Central memory CD8-positive, alpha-beta T cell (primary cell): ENCODE results near the gene CNTRL.

Experiments
- ATAC-seq: fragments of 150-1000 bp; cut with Tn5 transposase; replicated peaks from 2 replicates; pipeline ENCODE4 v1.10.0; 2022; ENCODE audit warnings: mild to moderate bottlenecking, moderate FRiP score, moderate number of reproducible peaks; ENCODE audit not compliant: poor library complexity, severe bottlenecking; ENCODE audit errors: extremely low read depth
- DNase-seq, 2 donors: peaks; one replicate each; pipeline ENCODE4 v3.0.0; 2021; ENCODE audit warnings: low spot score in 2 of 2
- H3K27ac Mint-ChIP-seq: one replicate; pipeline ENCODE4 v1.8.0; 2022; ENCODE audit warnings: low read depth, mild to moderate bottlenecking, moderate library complexity, mixed read lengths
- H3K27me3 Mint-ChIP-seq: one replicate; pipeline ENCODE4 v1.8.0; 2022; ENCODE audit warnings: mixed read lengths
- H3K36me3 Mint-ChIP-seq: one replicate; pipeline ENCODE4 v1.8.0; 2022; ENCODE audit warnings: mild to moderate bottlenecking, moderate library complexity, mixed read lengths; ENCODE audit not compliant: insufficient read depth
- H3K4me1 Mint-ChIP-seq: one replicate; pipeline ENCODE4 v1.8.0; 2022; ENCODE audit warnings: mixed read lengths
- H3K4me3 Mint-ChIP-seq: one replicate; pipeline ENCODE4 v1.8.0; 2022; ENCODE audit warnings: mild to moderate bottlenecking, moderate library complexity, mixed read lengths
- H3K9me3 Mint-ChIP-seq: one replicate; pipeline ENCODE4 v1.8.0; 2022; ENCODE audit warnings: mixed read lengths

The CNTRL gene

DNA sequence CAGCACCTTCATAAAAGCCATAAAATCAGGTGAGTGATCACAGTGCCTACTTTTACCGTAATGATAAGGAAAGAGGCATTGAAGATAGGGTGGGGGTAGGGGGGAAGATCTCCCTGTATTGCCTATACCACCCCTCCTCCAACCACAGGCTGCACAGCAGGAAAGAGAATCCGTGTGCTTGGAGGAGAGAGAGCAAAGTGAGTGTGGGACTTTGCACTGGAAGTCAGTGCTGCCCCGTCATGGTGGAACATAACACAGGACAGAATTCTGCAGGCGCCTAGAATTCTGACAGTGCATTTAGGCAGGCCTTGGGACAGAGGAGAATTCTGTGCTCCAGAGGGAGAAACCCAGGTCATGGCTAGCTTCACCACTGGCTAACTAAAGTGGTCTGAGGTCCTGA is 21.2 kb upstream of the CNTRL start:
- ATAC-seq = no peak
- Mint-ChIP-seq H3K27me3 (no peaks in the 10 kb centered on the region), H3K4me1 (no peaks in the 10 kb centered on the region), H3K4me3 (no peak overlapping the region), H3K9me3 (no peaks in the 10 kb centered on the region), H3K36me3 (no peaks in the 10 kb centered on the region), H3K27ac (no peak overlapping the region)
- no peak for DNase-seq

GRCh38 chr9:121055642-121056143 is 19.1 kb upstream of the CNTRL start:
- Mint-ChIP-seq H3K27me3 (no peaks in the 10 kb centered on the region), H3K4me1 (no peaks in the 10 kb centered on the region), H3K27ac (no peak overlapping the region), H3K9me3 (no peaks in the 10 kb centered on the region), H3K36me3 (no peaks in the 10 kb centered on the region), H3K4me3 (no peak overlapping the region)
- DNase-seq = no peak
- ATAC-seq = no peak

- no peaks in the 10 kb centered on the region for H3K9me3 Mint-ChIP-seq
- ATAC-seq (no peak), DNase-seq (no peak)
- peaks cover 7% of the 10 kb centered on the region for H3K4me1 Mint-ChIP-seq
- no peak overlapping the region for H3K27ac Mint-ChIP-seq
- H3K27me3 Mint-ChIP-seq = no peaks in the 10 kb centered on the region
- no peaks in the 10 kb centered on the region for H3K36me3 Mint-ChIP-seq
- H3K4me3 Mint-ChIP-seq = no peak overlapping the region
Observed at GRCh38 chr9:121057821-121058220, 16.9 kb upstream of the CNTRL start.

GRCh38 chr9:121059513-121059912 is 15.2 kb upstream of the CNTRL start:
- H3K27me3 Mint-ChIP-seq = no peaks in the 10 kb centered on the region
- H3K27ac Mint-ChIP-seq = no peak overlapping the region
- no peak for DNase-seq
- peaks cover 13% of the 10 kb centered on the region for H3K4me1 Mint-ChIP-seq
- ATAC-seq = no peak
- no peak overlapping the region for H3K4me3 Mint-ChIP-seq
- H3K36me3 Mint-ChIP-seq = no peaks in the 10 kb centered on the region
- no peaks in the 10 kb centered on the region for H3K9me3 Mint-ChIP-seq

DNA sequence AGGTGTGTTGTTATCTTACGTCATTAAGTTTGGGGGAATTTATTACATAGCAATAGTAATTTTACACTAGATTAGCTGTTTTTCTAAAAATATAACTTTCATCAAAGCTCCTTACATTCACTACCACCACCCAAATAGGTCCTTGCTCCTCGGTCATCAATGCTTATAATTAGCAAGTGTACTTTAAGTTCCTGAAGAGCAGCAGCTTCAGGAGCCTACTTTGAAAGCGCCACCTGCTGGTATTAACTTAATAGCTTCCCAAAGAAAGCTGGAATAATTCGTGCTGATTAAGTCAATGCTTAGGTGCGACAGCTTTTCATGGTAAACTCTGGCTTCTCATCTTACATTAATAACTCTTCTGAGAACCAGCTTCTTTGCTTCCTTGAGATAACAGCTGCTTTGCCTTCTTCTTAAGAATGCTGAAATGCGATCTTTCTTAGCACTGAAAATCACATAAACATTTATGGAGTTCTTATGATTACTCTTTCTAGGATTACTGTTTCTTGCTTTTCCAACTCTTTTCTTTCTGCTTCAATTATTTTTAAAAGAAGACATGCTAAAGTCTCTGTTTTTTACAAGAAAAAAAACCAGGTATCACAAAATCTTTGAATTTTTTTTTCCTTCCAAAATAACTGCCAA is 14.6 kb upstream of the CNTRL start:
- no peaks in the 10 kb centered on the region for H3K36me3 Mint-ChIP-seq
- no peak overlapping the region for H3K27ac Mint-ChIP-seq
- H3K4me1 Mint-ChIP-seq = peaks cover 13% of the 10 kb centered on the region
- DNase-seq (no peak), ATAC-seq (no peak)
- H3K9me3 Mint-ChIP-seq = no peaks in the 10 kb centered on the region
- no peaks in the 10 kb centered on the region for H3K27me3 Mint-ChIP-seq
- no peak overlapping the region for H3K4me3 Mint-ChIP-seq

- H3K36me3 Mint-ChIP-seq = peaks cover 4% of the 10 kb centered on the region
- H3K4me3 Mint-ChIP-seq = no peak overlapping the region
- no peaks in the 10 kb centered on the region for H3K27me3 Mint-ChIP-seq
- H3K27ac Mint-ChIP-seq = no peak overlapping the region
- no peak for ATAC-seq
- H3K9me3 Mint-ChIP-seq = no peaks in the 10 kb centered on the region
- no peak for DNase-seq
- H3K4me1 Mint-ChIP-seq = peaks cover 14% of the 10 kb centered on the region
Observed at GRCh38 chr9:121066850-121067249, 7.9 kb upstream of the CNTRL start.

DNA sequence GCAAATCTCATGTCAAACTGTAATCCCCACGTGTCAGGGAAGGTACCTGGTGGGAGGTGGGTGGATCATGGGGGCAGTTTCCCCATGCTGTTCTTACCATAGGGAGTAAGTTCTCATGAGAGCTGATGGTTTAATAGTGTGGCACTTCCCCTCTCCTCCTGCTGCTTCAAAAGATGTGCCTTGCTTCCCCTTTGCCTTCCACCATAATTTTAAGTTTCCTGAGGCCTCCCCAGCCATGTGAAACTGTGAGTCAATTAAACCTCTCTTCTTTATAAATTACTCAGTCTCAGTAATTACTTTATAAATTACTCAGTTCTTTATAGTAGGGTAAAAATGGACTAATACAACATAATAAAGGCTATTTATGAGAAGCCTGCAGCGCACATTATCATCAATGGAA is 7.1 kb upstream of the CNTRL start:
- ATAC-seq (no peak), DNase-seq (no peak)
- no peaks in the 10 kb centered on the region for H3K27me3 Mint-ChIP-seq
- no peak overlapping the region for H3K4me3 Mint-ChIP-seq
- H3K27ac Mint-ChIP-seq = no peak overlapping the region
- no peaks in the 10 kb centered on the region for H3K9me3 Mint-ChIP-seq
- H3K36me3 Mint-ChIP-seq = peaks cover 8% of the 10 kb centered on the region
- H3K4me1 Mint-ChIP-seq = peaks cover 13% of the 10 kb centered on the region

- H3K9me3 Mint-ChIP-seq = no peaks in the 10 kb centered on the region
- H3K27me3 Mint-ChIP-seq = no peaks in the 10 kb centered on the region
- no peak overlapping the region for H3K27ac Mint-ChIP-seq
- DNase-seq (no peak), ATAC-seq (no peak)
- H3K36me3 Mint-ChIP-seq = peaks cover 14% of the 10 kb centered on the region
- H3K4me1 Mint-ChIP-seq = peaks cover 15% of the 10 kb centered on the region
- no peak overlapping the region for H3K4me3 Mint-ChIP-seq
Observed at GRCh38 chr9:121069396-121069795, 5.4 kb upstream of the CNTRL start.

- no peak for DNase-seq
- peaks cover 27% of the 10 kb centered on the region for H3K36me3 Mint-ChIP-seq
- H3K27me3 Mint-ChIP-seq = no peaks in the 10 kb centered on the region
- peak overlapping the region; percentile 87 for H3K27ac Mint-ChIP-seq
- peaks cover 32% of the 10 kb centered on the region for H3K4me1 Mint-ChIP-seq
- ATAC-seq = no peak
- H3K9me3 Mint-ChIP-seq = no peaks in the 10 kb centered on the region
- peak overlapping the region; percentile 99 for H3K4me3 Mint-ChIP-seq
Observed at GRCh38 chr9:121071370-121071755, 3.4 kb upstream of the CNTRL start.

DNA sequence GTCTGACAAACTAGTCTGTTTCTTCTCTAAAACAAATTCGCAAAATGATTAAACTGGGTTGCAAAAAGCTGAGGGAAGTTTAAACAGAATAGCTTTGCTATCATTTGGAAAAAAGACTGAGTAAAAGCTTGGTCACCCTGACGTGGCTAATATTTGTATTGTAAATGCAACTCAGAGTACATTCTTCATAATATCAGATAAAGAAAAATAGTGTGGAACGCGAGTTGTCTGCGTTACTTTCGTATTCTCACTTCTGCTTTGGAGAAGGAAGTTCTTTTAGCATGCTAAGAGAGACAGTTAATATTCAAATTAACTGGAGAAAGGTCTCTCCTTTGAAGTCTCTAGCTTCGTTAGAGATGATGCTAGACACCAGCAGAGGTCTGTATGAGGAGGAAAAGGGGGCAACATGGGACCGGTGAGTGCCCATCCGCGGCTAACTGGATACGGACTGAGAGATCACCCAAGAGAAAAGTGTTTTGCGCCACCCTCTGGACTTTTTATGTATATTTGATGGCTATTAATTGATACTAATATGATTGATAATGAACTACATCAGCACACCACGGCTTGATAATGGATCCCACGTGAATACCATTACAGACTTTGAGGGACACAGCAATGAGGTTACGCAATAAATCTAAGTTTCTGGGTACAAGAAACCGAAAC is 2.9 kb upstream of the CNTRL start:
- H3K27ac Mint-ChIP-seq = peak overlapping the region; percentile 87
- ATAC-seq (peak; percentile 20), DNase-seq (peak in 1 of 2 donors; percentile 13)
- peak overlapping the region; percentile 99 for H3K4me3 Mint-ChIP-seq
- peaks cover 27% of the 10 kb centered on the region for H3K36me3 Mint-ChIP-seq
- no peaks in the 10 kb centered on the region for H3K9me3 Mint-ChIP-seq
- peaks cover 37% of the 10 kb centered on the region for H3K4me1 Mint-ChIP-seq
- no peaks in the 10 kb centered on the region for H3K27me3 Mint-ChIP-seq

DNA sequence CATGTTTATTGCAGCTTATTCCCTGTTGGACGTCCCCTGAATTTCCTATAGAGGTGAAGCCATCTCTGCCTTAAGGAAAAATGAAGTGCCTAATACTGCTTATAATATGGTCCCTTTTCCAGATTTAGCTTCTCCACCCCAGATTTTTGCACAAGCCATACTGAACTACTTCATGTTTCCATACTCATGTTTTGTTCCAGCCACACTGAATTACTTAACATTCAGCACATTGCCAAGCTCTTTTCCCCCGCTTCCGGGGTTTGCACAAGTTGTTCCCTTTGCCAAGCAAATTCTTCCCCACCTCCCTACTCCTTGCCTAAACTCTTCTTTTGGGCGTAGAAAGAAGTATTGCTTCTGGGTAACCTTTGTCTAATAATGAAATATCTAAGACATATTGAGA is 1.7 kb upstream of the CNTRL start:
- Mint-ChIP-seq H3K27ac (no peak overlapping the region), H3K9me3 (no peaks in the 10 kb centered on the region), H3K4me1 (peaks cover 43% of the 10 kb centered on the region), H3K4me3 (peak overlapping the region; percentile 99), H3K27me3 (no peaks in the 10 kb centered on the region), H3K36me3 (peaks cover 27% of the 10 kb centered on the region)
- ATAC-seq (no peak), DNase-seq (no peak)

GRCh38 chr9:121075251-121076036 is 689 bp downstream of the CNTRL start:
- H3K27ac Mint-ChIP-seq = peak overlapping the region; percentile 99
- ATAC-seq (peak; percentile 40), DNase-seq (peak in 1 of 2 donors; percentile 15)
- H3K4me3 Mint-ChIP-seq = peak overlapping the region; percentile 99
- H3K27me3 Mint-ChIP-seq = no peaks in the 10 kb centered on the region
- H3K4me1 Mint-ChIP-seq = peaks cover 43% of the 10 kb centered on the region
- peaks cover 34% of the 10 kb centered on the region for H3K36me3 Mint-ChIP-seq
- H3K9me3 Mint-ChIP-seq = no peaks in the 10 kb centered on the region

DNA sequence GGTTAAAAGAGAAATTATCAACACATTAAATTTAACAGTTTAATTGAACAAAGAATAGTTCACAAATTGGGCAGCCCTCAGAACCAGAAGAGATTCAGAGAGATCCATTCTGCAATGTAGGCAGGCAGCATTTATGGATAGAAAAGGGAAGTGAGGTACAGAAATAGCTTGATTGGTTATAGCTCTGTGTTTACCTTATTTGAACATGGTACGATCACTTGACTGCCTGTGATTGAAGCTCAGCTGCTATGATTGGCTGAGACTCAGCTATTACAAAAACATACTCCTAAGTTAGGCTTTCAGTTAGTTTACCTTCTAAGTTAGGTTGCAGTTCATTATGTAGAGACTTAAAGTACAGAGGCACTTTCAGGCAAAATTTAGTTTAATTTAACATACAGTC is 7.3 kb downstream of the CNTRL start:
- DNase-seq = no peak
- no peak overlapping the region for H3K4me3 Mint-ChIP-seq
- H3K4me1 Mint-ChIP-seq = peaks cover 24% of the 10 kb centered on the region
- no peak overlapping the region for H3K27ac Mint-ChIP-seq
- no peak for ATAC-seq
- H3K9me3 Mint-ChIP-seq = no peaks in the 10 kb centered on the region
- H3K27me3 Mint-ChIP-seq = no peaks in the 10 kb centered on the region
- peaks cover 49% of the 10 kb centered on the region for H3K36me3 Mint-ChIP-seq
